Heart right ventricle (tissue), 16 donors: ENCODE data around the gene GPR180. TPM values are rescaled to one million over a fixed set of nuclear protein-coding genes. Genes with fewer than 3 reads are reported as not detected.

Experiments
- ATAC-seq, 8 donors: fragments of 200-7000 bp; cut with Tn5 transposase; one replicate each; pipeline ENCODE4 v1.9.1; 2020; ENCODE audit warnings: mild to moderate bottlenecking in 8 of 8, moderate library complexity in 8 of 8, moderate number of reproducible peaks in 1 of 8
- DNase-seq, 2 donors: peaks; one replicate each; pipeline ENCODE4 v3.0.0-alpha.2; 2020
- H3K27ac ChIP-seq, 10 donors: fragments of 200-600 bp; sonication (generic) in 2 of 10; one replicate each; pipeline versions ENCODE4 v1.5.0 to v1.8.0; 2020 to 2022; ENCODE audit warnings: mild to moderate bottlenecking in 3 of 10
- H3K27me3 ChIP-seq, 7 donors: fragments of 200-600 bp; one replicate each; pipeline ENCODE4 v1.8.0; 2021 to 2022; ENCODE audit warnings: mild to moderate bottlenecking in 2 of 7
- H3K36me3 ChIP-seq, 9 donors: fragments of 200-600 bp; sonication (generic) in 1 of 9; one replicate each; pipeline versions ENCODE4 v1.5.0 to v1.8.0; 2020 to 2022; ENCODE audit warnings: mild to moderate bottlenecking in 2 of 9
- H3K4me1 ChIP-seq, 9 donors: fragments of 200-600 bp; sonication (generic) in 1 of 9; one replicate each; pipeline versions ENCODE4 v1.5.0 to v1.8.0; 2020 to 2022; ENCODE audit warnings: mild to moderate bottlenecking in 4 of 9
- H3K4me3 ChIP-seq, 10 donors: fragments of 200-600 bp; sonication (generic) in 2 of 10; one replicate each; pipeline versions ENCODE4 v1.5.0 to v1.8.0; 2020 to 2022; ENCODE audit warnings: mild to moderate bottlenecking in 7 of 10, moderate library complexity in 2 of 10
- H3K9me3 ChIP-seq, 11 donors: fragments of 200-600 bp in 10 of 11; sonication (generic) in 2 of 11; one replicate each; pipeline versions ENCODE4 v1.5.0 to v1.8.0; 2013 to 2022; ENCODE audit warnings: mild to moderate bottlenecking in 2 of 11, control low read depth in 1 of 11, moderate library complexity in 1 of 11
- WGBS, 2 donors: extraction: QIAGEN DNeasy Blood & Tissue Kit; methylation state at CpG; one replicate each; pipeline ENCODE4 v1.1.7; 2013; ENCODE audit warnings: inconsistent platforms in 1 of 2; 5-methylcytosine and 5-hydroxymethylcytosine counted together
- intact Hi-C, 10 donors: fragments of 100-400 bp; cut with DNase I; formaldehyde crosslinking; loops; one replicate each; pipeline versions ENCODE4 v1.11.1 to v1.14.2; 2022
- polyA plus RNA-seq, 2 donors: library from polyadenylated mRNA; stranded (reverse); fragments of 200-250 nt; gene quantifications; one replicate each; pipeline ENCODE4 v1.2.3, GENCODE V29; 2013
- total RNA-seq, 10 donors: library from RNA; stranded (reverse); fragmentation: NEBNext Ultra II Directional in 3 of 10; extraction: Animal tissue kit (Norgen Biotek cat#: 25700) in 3 of 10; gene quantifications; one replicate each; pipeline versions ENCODE4 v1.2.1 to v1.2.4, GENCODE V29; 2021 to 2023
- TF ChIP-seq, protein P1 (sequence below), 9 donors: fragments of 200-600 bp; sonication (generic) in 2 of 9; IDR thresholded peaks; one replicate each; pipeline versions ENCODE4 v1.5.0 to v1.8.0; 2021 to 2022; ENCODE audit warnings: antibody characterized with exemption in 9 of 9, mild to moderate bottlenecking in 5 of 9, moderate library complexity in 1 of 9
- donor health status: Arrhythmogenic right ventricular cardiomyopathy.
- donor health status: ischemic (EF 13 %, LVEDD 7.1; RV severe dilation, severe dysfunction).
- donor health status: healthy with polysubstance abuse.
- donor health status: DM: no; HTN: yes; CAD: no.
- donor health status: DM: no; HTN: no; CAD: no.
- donor health status: ischemic (EF 25% LVEDD 6.9; RV normal size, moderate dysfunction).
- donor health status: ischemic (EF 25% LVEDD 5.7; RV mildly dilated, moderate dysfunction).
- donor health status: healthy.
- donor health status: DM: yes; HTN: yes; CAD: no.
- donor health status: Ischemic cardiomyopathy.
- donor health status: ischemic (EF 35%, LVEDD 5.7; RV mildly dilated, moderate dysfunction).
- donor health status: nonischemic (EF 11% LVEDD 7.7; RV severe dilation, severe dysfunction).
- donor health status: DM: yes; HTN: yes; CAD: no.
- donor health status: PGD.
- donor health status: ischemic (EF 29% LVEDD 5.4; RV normal size, mild dysfunction).
- donor health status: nonischemic (EF 23%, LVEDD 6.1; RV moderate dilation, normal function).

GPR180 gene
- total and polyA plus RNA-seq, 12 donors: 1.5 to 5.2 (median 2.9) TPM

DNA sequence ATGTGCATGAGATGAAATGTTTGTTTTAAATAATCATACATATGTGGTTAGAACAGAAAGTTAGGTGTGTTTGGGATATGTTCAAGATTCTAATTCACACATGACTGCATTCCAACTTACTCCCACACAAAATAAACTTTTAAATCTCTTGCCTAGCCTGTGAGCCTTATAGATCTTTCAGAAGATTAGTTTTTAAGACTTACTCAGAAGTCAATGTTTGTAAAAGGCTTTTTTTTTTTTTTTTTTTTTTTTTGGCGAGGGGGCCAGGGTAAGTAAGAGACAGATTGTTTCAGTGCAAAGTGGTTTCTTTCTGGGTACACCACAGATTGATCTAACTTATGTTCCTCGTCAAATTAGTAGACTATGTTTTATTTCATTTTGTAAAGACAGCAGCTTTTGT, 39.1 kb downstream of the GPR180 start:
- Histone ChIP-seq H3K27ac (no peak overlapping the region), H3K9me3 (peaks cover 0 to 19% (median 0%) of the 10 kb centered on the region in 11 donors), H3K4me1 (peaks cover 0 to 10% (median 0%) of the 10 kb centered on the region in 9 donors), H3K4me3 (no peak overlapping the region), H3K27me3 (no peaks in the 10 kb centered on the region), H3K36me3 (no peaks in the 10 kb centered on the region)
- no peak for DNase-seq
- WGBS, 2 donors: 71 to 78% methylated on average over 2 of the region's 2 CpGs
- intact Hi-C loops: no loop called here
- ATAC-seq: no peak
- TF ChIP-seq, protein P1, sequence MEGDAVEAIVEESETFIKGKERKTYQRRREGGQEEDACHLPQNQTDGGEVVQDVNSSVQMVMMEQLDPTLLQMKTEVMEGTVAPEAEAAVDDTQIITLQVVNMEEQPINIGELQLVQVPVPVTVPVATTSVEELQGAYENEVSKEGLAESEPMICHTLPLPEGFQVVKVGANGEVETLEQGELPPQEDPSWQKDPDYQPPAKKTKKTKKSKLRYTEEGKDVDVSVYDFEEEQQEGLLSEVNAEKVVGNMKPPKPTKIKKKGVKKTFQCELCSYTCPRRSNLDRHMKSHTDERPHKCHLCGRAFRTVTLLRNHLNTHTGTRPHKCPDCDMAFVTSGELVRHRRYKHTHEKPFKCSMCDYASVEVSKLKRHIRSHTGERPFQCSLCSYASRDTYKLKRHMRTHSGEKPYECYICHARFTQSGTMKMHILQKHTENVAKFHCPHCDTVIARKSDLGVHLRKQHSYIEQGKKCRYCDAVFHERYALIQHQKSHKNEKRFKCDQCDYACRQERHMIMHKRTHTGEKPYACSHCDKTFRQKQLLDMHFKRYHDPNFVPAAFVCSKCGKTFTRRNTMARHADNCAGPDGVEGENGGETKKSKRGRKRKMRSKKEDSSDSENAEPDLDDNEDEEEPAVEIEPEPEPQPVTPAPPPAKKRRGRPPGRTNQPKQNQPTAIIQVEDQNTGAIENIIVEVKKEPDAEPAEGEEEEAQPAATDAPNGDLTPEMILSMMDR (IDR thresholded peaks at IDR 0.05): no peak

GRCh38 chr13:94641409-94641941, 39.8 kb downstream of the GPR180 start:
- ATAC-seq (peak in 3 of 8 donors; percentile 49 to 56 (median 50)), DNase-seq (no peak)
- peaks cover 0 to 16% (median 0%) of the 10 kb centered on the region in 11 donors for H3K9me3 ChIP-seq
- intact Hi-C loops: no loop called here
- 40 to 47% methylated on average over 3 of the region's 3 CpGs for WGBS, 2 donors
- no peaks in the 10 kb centered on the region for H3K27me3 ChIP-seq
- TF ChIP-seq, protein P1 (IDR thresholded peaks at IDR 0.05): no peak
- H3K27ac ChIP-seq: peak overlapping the region in 1 of 10 donors; percentile 12
- no peaks in the 10 kb centered on the region for H3K36me3 ChIP-seq
- no peak overlapping the region for H3K4me3 ChIP-seq
- H3K4me1 ChIP-seq: peaks cover 0 to 10% (median 0%) of the 10 kb centered on the region in 9 donors

- TF ChIP-seq, protein P1 (IDR thresholded peaks at IDR 0.05): no peak
- WGBS, 2 donors: 79 to 85% methylated on average over 4 of the region's 4 CpGs
- Histone ChIP-seq H3K4me1 (peaks cover 0 to 1% (median 0%) of the 10 kb centered on the region in 9 donors), H3K9me3 (no peaks in the 10 kb centered on the region), H3K36me3 (no peaks in the 10 kb centered on the region), H3K4me3 (no peak overlapping the region), H3K27me3 (no peaks in the 10 kb centered on the region), H3K27ac (no peak overlapping the region)
- intact Hi-C loops: no loop called here
- no peak for DNase-seq
- ATAC-seq: no peak
Observed at GRCh38 chr13:94646904-94647303, 45.2 kb downstream of the GPR180 start.

GRCh38 chr13:94656176-94656575, 54.5 kb downstream of the GPR180 start:
- TF ChIP-seq, protein P1 (IDR thresholded peaks at IDR 0.05): no peak
- no peak for ATAC-seq
- 70 to 83% methylated on average over 1 of the region's 1 CpG for WGBS, 2 donors

More at GRCh38 chr13:94656176-94656575, 54.5 kb downstream of the GPR180 start:
- H3K27me3 ChIP-seq: peaks cover 0 to 6% (median 2%) of the 10 kb centered on the region in 7 donors
- H3K9me3 ChIP-seq: peaks cover 0 to 17% (median 5%) of the 10 kb centered on the region in 11 donors
- H3K4me1 ChIP-seq: no peaks in the 10 kb centered on the region
- H3K36me3 ChIP-seq: no peaks in the 10 kb centered on the region
- DNase-seq: no peak
- no peak overlapping the region for H3K4me3 ChIP-seq
- intact Hi-C loops: no loop called here
- no peak overlapping the region for H3K27ac ChIP-seq
